Measurements from ENCODE around the gene ZNF230. TPM values are rescaled to one million over a fixed set of nuclear protein-coding genes. Genes with fewer than 3 reads are reported as not detected.

Gene ZNF230
- total RNA-seq, 2 donors from 2014 or later: 3.8 to 5.7 TPM

- H3K27me3 Mint-ChIP-seq (ENCODE audit: insufficient read depth): no peaks in the 10 kb centered on the region
- H3K4me3 Mint-ChIP-seq: no peak overlapping the region
- peaks cover 71% of the 10 kb centered on the region for H3K36me3 Mint-ChIP-seq (ENCODE audit: low read depth)
- H3K4me1 Mint-ChIP-seq: no peaks in the 10 kb centered on the region
- 50 to 71% methylated on average over 2 to 4 of the region's 4 CpGs for WGBS, 2 experiments (ENCODE audit: insufficient coverage in 1 of 2, insufficient read length in 1 of 2)
- Histone ChIP-seq H3K4me1 (ENCODE audit: control insufficient read depth, insufficient read depth, low read length) (no peaks in the 10 kb centered on the region), H3K9ac (ENCODE audit: extremely low read depth, low read length, poor library complexity, severe bottlenecking) (no peak overlapping the region), H3K27ac (ENCODE audit: low read depth, low read length) (no peak overlapping the region), H3K9me3 (ENCODE audit: control insufficient read depth, low read length) (peaks cover 74% of the 10 kb centered on the region), H3K4me3 (ENCODE audit: low read length) (no peak overlapping the region), H3K36me3 (ENCODE audit: control insufficient read depth, insufficient read depth, low read length) (peaks cover 36% of the 10 kb centered on the region), H3K27me3 (ENCODE audit: control insufficient read depth, insufficient read depth, low read length, poor library complexity, severe bottlenecking) (no peaks in the 10 kb centered on the region)
- no peak for DNase-seq
- TF ChIP-seq CTCF (conservative IDR thresholded peaks at IDR 0.05): no peak
- H3K27ac Mint-ChIP-seq: no peak overlapping the region
- H3K9me3 Mint-ChIP-seq: peaks cover 71% of the 10 kb centered on the region
Measured at GRCh38 chr19:43960411-43960810, 42.3 kb upstream of the ZNF230 start.

GRCh38 chr19:43966079-43966694 is 36.6 kb upstream of the ZNF230 start:
- WGBS, 2 experiments (ENCODE audit: insufficient coverage in 1 of 2, insufficient read length in 1 of 2): 94 to 100% methylated on average over 3 of the region's 3 CpGs
- Histone ChIP-seq H3K9me3 (ENCODE audit: control insufficient read depth, low read length) (peaks cover 93% of the 10 kb centered on the region), H3K4me1 (ENCODE audit: control insufficient read depth, insufficient read depth, low read length) (no peaks in the 10 kb centered on the region), H3K27ac (ENCODE audit: low read depth, low read length) (no peak overlapping the region), H3K9ac (ENCODE audit: extremely low read depth, low read length, poor library complexity, severe bottlenecking) (no peak overlapping the region), H3K36me3 (ENCODE audit: control insufficient read depth, insufficient read depth, low read length) (peaks cover 73% of the 10 kb centered on the region), H3K27me3 (ENCODE audit: control insufficient read depth, insufficient read depth, low read length, poor library complexity, severe bottlenecking) (no peaks in the 10 kb centered on the region), H3K4me3 (ENCODE audit: low read length) (peak overlapping the region; percentile 4)
- Mint-ChIP-seq H3K4me3 (no peak overlapping the region), H3K27me3 (ENCODE audit: insufficient read depth) (peaks cover 4% of the 10 kb centered on the region), H3K9me3 (peaks cover 92% of the 10 kb centered on the region), H3K4me1 (no peaks in the 10 kb centered on the region), H3K36me3 (ENCODE audit: low read depth) (peaks cover 95% of the 10 kb centered on the region), H3K27ac (no peak overlapping the region)
- DNase-seq: no peak
- TF ChIP-seq CTCF (conservative IDR thresholded peaks at IDR 0.05): no peak

DNA sequence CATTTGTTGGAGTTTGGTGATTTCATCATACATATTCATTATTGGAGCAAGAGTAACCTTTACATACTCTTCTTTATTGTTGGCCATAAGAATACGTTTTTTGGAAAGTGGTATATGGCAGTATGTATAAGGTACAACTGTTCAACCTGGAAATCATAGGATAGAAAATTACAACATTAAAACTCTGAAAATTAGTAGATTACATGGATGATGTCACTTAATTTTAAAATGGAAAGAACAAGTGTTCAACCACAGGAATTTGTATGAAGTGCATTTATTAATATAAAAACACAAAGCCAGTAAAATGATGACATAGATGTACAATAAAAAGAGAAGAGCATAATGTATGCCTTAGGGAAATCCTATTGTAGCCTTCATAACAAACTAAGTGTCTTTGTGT is 26.0 kb upstream of the ZNF230 start:
- peaks cover 8% of the 10 kb centered on the region for H3K27me3 Mint-ChIP-seq (ENCODE audit: insufficient read depth)
- Histone ChIP-seq H3K4me1 (ENCODE audit: control insufficient read depth, insufficient read depth, low read length) (no peaks in the 10 kb centered on the region), H3K27me3 (ENCODE audit: control insufficient read depth, insufficient read depth, low read length, poor library complexity, severe bottlenecking) (no peaks in the 10 kb centered on the region), H3K9me3 (ENCODE audit: control insufficient read depth, low read length) (peaks cover 60% of the 10 kb centered on the region), H3K4me3 (ENCODE audit: low read length) (no peak overlapping the region), H3K36me3 (ENCODE audit: control insufficient read depth, insufficient read depth, low read length) (no peaks in the 10 kb centered on the region), H3K9ac (ENCODE audit: extremely low read depth, low read length, poor library complexity, severe bottlenecking) (no peak overlapping the region), H3K27ac (ENCODE audit: low read depth, low read length) (no peak overlapping the region)
- WGBS, 2 experiments (ENCODE audit: insufficient coverage in 1 of 2, insufficient read length in 1 of 2): 80% methylated on average over 1 of the region's 1 CpG; no CpG with 5 or more reads in 1 of the 2 experiments
- no peak for TF ChIP-seq CTCF (conservative IDR thresholded peaks at IDR 0.05)
- no peak overlapping the region for H3K27ac Mint-ChIP-seq
- DNase-seq: no peak
- H3K4me3 Mint-ChIP-seq: no peak overlapping the region
- H3K36me3 Mint-ChIP-seq (ENCODE audit: low read depth): peaks cover 18% of the 10 kb centered on the region
- H3K4me1 Mint-ChIP-seq: no peaks in the 10 kb centered on the region
- peaks cover 64% of the 10 kb centered on the region for H3K9me3 Mint-ChIP-seq
